Upper lobe of left lung (tissue), 4 donors: ENCODE measurements around the gene SLC25A21.

Experiments used
- CTCF ChIP-seq, 6 experiments: fragments of 450-650 bp in 4 of 6; fragments of 200-600 bp in 2 of 6; sonication (generic) in 2 of 6; IDR thresholded peaks; one replicate each; pipeline ENCODE4 v1.5.1; 2016 to 2019; ENCODE audit warnings: antibody characterized with exemption in 6 of 6
- EP300 ChIP-seq, 4 donors: sonication (generic); formaldehyde crosslinking; IDR thresholded peaks; one replicate each; pipeline ENCODE4 v1.5.1; 2017; ENCODE audit warnings: antibody characterized with exemption in 4 of 4, control low read depth in 2 of 4
- POLR2AphosphoS5 ChIP-seq, 2 donors: sonication (generic); formaldehyde crosslinking; IDR thresholded peaks; one replicate each; pipeline ENCODE4 v1.5.1; 2017; ENCODE audit warnings: antibody characterized with exemption in 2 of 2

GRCh38 chr14:36847366-36847765 lies 325.0 kb downstream of the SLC25A21 start:
- no peak for TF ChIP-seq CTCF (IDR thresholded peaks at IDR 0.05)
- TF ChIP-seq EP300 (IDR thresholded peaks at IDR 0.05), result no peak
- no peak for TF ChIP-seq POLR2AphosphoS5 (IDR thresholded peaks at IDR 0.05)
